HG03439 (cell line): Measurements from ENCODE around the gene AGPS.
A peak's percentile ranks its signal among the peaks of the same experiment; 100 is the strongest.
"Not testable (repeated sequence)": the region's sequence is repeated elsewhere in the genome, so short reads cannot be mapped to it uniquely, and the experiment has no call there.

ENCODE experiments used
- ATAC-seq: cut with Tn5 transposase; IDR thresholded peaks from one replicate; pipeline ENCODE4 v1.9.1; 2021; ENCODE audit warnings: mild to moderate bottlenecking, moderate library complexity; ENCODE audit not compliant: unreplicated experiment

AGPS gene

GRCh38 chr2:177392373-177393202 is at the start of gene AGPS:
AGPS (plus strand) TSS chr2:177392773; CDS start chr2:177392790, 17 bp downstream.
- peak; percentile 90 for ATAC-seq

DNA sequence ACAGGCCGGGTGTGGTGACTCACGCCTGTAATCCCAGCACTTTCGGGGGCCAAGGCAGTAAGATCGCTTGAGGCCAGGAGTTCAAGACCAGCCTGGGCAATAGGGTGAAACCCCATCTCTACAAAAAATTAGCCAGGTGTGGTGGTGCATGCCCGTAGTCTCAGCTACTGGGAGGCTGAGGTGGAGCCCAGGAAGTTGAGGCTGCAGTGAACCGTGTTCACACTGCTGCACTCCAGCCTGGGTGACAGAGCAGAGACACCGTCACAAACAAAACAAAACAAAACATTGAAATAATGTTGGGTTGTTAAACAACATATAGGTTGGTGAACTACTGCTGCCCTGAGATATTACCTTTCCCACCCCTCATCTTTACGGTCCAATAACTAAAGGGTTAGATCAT is 48.8 kb upstream of the AGPS start:
- ATAC-seq, result no peak

- no peak for ATAC-seq
Measured at GRCh38 chr2:177344316-177344715, 48.3 kb upstream of the AGPS start.

- no peak for ATAC-seq
Measured at GRCh38 chr2:177346192-177346591, 46.4 kb upstream of the AGPS start.

- ATAC-seq, result no peak
Measured at GRCh38 chr2:177347570-177347969, 45.0 kb upstream of the AGPS start.

DNA sequence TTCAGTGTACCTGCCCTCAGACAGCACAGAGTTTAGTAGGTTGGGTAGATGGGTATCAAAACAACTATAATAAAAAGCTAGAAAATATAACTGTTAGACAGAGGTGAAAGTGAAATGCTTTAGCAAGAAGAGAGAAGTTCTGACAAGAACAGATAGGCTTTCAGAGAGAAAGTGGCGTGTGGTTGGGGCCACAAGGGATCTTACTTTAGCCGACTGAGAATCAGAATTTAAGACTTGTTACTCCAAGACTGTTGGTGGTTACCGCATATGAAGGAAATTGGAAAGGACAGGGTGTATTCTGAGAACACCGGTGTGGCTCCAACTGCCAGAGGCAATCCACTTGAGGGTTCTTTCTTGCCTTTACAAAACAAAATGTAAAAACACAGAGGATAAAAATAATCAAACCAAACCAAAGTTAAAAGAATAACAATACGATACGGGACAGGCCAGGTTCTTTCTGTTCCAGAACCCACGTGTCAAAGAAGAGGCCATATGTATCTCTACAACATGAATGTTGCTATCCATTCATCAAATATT is 44.4 kb upstream of the AGPS start:
- no peak for ATAC-seq

GRCh38 chr2:177348733-177349693 is 43.6 kb upstream of the AGPS start:
- ATAC-seq, result no peak

- ATAC-seq, result not testable (repeated sequence)
Measured at GRCh38 chr2:177350624-177351023, 41.9 kb upstream of the AGPS start.

DNA sequence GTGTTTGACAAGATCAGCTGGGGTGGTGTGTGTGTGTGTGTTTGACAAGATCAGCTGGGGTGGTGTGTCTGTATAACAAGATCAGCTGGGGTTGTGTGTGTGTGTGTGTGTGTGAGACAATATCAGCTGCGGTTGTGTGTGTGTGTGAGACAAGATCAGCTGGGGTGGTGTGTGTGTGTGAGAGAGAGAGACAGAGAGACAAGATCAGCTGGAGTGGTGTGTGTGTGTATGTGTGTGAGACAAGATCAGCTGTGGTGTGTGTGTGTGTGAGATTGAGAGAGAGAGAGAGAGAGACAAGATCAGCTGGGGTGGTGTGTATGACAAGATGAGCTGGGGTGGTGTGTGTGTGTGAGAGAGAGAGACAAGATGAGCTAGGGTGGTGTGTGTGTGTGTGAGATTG is 41.5 kb upstream of the AGPS start:
- not testable (repeated sequence) for ATAC-seq

DNA sequence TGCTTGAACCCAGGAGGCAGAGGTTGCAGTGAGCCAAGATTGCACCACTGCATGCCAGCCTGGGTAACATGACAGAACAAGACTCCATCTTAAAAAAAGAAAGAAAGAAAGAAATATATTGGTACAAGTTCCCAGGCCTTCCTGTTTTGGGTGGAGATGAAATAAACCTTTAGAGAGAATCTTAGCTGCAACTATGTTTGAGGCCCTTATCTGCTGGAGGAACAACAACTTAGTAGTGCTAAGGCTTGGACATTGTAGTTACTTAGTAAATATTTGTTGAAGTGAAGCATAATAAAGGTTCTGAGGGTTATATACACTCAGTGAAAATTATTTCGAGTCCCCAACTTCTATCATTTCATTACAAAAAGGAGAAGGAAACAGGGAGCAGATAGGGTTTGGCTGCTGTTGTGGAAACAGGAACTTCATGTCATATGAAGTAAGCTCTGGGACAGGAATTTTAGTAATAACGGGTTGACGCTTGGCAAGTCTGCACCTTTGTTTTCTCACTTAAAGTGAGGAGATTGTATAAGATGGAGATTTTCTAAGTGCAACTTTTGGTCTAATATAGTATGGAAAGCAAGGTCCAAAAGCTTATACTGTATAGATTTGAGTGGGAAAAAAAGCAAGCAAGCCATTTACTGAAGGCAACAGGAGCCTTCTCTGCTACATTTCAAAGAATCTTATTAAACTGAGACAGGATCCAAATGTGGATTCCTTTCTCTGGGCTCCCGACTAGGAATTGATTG is 40.0 kb upstream of the AGPS start:
- ATAC-seq, result no peak

DNA sequence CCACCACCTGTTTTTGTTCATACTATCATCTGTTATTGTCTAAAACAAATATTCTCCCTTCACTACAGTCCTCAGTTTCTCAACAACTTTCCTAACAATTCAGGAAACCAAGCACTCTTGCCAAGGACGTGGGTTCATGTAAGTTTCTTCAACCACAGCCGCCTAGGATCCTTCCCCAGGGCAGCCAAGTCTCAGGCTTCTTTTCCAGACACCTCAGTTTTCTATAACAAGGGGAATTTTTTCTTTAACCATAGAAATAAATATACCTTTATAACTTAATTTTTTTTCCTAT is 39.4 kb upstream of the AGPS start:
- ATAC-seq, result no peak

- ATAC-seq, result not testable (repeated sequence)
Measured at GRCh38 chr2:177354541-177354940, 38.0 kb upstream of the AGPS start.

- ATAC-seq, result no peak
Measured at GRCh38 chr2:177355874-177356273, 36.7 kb upstream of the AGPS start.

DNA sequence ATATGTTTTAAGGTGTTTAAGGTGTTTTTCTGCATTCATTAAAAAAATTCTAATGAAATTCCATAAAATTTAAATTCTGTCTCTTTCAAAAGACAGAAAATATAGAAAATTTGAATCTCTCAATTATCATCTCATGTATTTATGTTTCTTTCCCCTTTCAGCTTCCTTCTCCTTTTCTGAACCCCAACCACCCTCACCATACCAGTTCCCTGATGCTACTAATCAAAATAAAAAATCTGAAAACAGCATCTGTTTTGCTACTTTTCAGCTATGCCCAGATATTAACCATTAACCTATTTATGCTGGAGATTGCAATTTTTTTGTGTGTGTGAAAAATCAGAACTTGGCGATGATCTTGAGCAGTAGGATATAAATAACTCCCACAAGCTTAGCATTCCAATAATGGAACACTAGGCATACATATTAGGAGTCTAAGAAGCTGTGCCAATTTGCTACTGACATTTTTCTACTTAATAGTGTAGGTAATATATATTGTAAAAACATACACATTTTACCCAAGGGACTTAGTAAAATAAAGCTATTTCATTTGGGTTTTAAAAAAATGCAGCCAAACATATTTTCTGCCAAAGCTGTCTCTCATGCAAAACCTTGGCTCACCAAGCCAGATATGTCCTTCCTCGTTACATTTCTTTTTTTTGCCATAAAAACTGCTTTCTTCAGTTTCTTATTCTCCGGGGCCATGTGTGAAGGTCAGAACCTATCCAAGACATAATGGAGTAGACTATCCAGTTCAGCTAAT is 32.6 kb upstream of the AGPS start:
- ATAC-seq, result no peak

DNA sequence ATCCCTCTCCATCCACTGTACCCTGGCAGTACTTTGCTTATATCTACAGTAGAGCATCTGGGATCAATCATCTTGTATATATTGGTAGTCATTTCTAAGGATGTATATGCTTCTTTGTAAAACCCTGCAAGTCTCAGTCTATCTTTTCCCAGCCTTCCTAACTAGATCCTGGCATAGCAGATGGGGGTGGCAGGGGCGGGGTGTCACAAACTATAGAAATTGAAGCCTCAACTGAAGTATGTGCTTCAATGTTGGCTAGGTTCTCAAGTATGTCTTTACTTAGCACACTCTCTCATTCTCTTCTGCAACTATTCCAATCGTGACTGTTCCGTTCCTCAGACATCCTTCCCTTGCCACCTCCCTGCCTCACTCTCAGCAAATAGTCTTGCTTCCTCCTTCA is 30.1 kb upstream of the AGPS start:
- no peak for ATAC-seq

- no peak for ATAC-seq
Measured at GRCh38 chr2:177363332-177363731, 29.2 kb upstream of the AGPS start.

- ATAC-seq, result not testable (repeated sequence)
Measured at GRCh38 chr2:177365764-177366163, 26.8 kb upstream of the AGPS start.

GRCh38 chr2:177368023-177368422 is 24.6 kb upstream of the AGPS start:
- ATAC-seq, result not testable (repeated sequence)

GRCh38 chr2:177379354-177379753 is 13.2 kb upstream of the AGPS start:
- no peak for ATAC-seq

GRCh38 chr2:177380181-177380580 is 12.4 kb upstream of the AGPS start:
- no peak for ATAC-seq
